ENCODE measurements around the gene ZNF688. TPM values are rescaled to one million over a fixed set of nuclear protein-coding genes. Genes with fewer than 3 reads are reported as not detected.
"Not testable (repeated sequence)": the region's sequence is repeated elsewhere in the genome, so short reads cannot be mapped to it uniquely, and the experiment has no call there.

ZNF688 gene
- total RNA-seq, 1 donor from 2014 or later = 3.6 TPM

DNA sequence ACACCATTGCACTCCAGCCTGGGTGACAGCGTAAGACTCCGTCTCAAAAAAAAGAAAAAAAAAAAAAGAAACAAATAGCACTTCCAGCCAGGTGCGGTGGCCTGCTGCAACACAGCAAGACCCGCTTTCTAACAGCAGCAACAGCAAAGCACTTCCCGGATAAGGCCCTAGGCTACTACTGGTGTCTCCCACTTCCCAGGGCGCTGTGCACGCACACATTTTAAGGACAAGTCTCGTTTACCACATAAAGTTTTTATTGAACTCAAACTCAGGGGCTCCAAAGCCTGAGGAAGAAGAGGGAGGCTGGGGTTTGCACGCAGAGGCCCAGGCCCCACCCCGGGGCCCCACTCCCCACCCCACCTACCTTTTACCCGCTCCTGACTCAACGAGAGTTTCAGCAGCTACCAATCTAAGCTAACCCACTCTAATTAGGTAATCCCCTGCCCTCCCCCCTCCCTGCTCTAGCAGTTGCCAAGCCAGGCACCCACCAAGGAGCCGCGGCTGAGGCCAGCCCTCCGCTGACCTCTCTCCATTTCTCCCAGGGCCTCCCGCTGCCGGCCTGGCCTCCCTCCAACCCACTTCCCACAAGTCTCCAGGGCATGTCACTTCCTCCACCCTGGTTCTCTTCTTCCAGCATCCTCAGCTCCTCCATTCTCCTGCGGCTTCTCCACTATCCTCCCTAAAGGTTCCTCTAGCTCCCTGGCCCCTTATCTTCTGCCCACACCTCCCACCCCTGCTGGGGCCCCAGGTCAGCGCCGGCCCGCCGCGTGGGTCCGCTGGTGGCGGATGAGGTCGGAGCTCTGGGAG, 47.5 kb downstream of the ZNF688 start:
- H2AFZ ChIP-seq (replicated peaks) = no peak overlapping the region
- H3K79me2 ChIP-seq (ENCODE audit: low read depth) = peaks cover 5% of the 10 kb centered on the region
- TF ChIP-seq EZH2phosphoT487 (IDR thresholded peaks at IDR 0.05) = no peak
- TF ChIP-seq, protein P1, sequence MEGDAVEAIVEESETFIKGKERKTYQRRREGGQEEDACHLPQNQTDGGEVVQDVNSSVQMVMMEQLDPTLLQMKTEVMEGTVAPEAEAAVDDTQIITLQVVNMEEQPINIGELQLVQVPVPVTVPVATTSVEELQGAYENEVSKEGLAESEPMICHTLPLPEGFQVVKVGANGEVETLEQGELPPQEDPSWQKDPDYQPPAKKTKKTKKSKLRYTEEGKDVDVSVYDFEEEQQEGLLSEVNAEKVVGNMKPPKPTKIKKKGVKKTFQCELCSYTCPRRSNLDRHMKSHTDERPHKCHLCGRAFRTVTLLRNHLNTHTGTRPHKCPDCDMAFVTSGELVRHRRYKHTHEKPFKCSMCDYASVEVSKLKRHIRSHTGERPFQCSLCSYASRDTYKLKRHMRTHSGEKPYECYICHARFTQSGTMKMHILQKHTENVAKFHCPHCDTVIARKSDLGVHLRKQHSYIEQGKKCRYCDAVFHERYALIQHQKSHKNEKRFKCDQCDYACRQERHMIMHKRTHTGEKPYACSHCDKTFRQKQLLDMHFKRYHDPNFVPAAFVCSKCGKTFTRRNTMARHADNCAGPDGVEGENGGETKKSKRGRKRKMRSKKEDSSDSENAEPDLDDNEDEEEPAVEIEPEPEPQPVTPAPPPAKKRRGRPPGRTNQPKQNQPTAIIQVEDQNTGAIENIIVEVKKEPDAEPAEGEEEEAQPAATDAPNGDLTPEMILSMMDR (IDR thresholded peaks at IDR 0.05) = no peak
- no peak for TF ChIP-seq EZH2 (IDR thresholded peaks at IDR 0.05)
- no peaks in the 10 kb centered on the region for H3K36me3 ChIP-seq
- Mint-ChIP-seq H3K9me3 (no peaks in the 10 kb centered on the region), H3K4me3 (peak overlapping the region; percentile 75), H3K4me1 (peaks cover 17% of the 10 kb centered on the region), H3K27ac (no peak overlapping the region), H3K27me3 (ENCODE audit: insufficient read depth, low read depth) (peaks cover 16% of the 10 kb centered on the region), H3K36me3 (peaks cover 2% of the 10 kb centered on the region)
- H3K4me3 ChIP-seq = no peak overlapping the region
- DNase-seq (ENCODE audit: low spot score) = no peak
- no peak overlapping the region for H3K9ac ChIP-seq
- H3K4me1 ChIP-seq = peaks cover 6% of the 10 kb centered on the region
- no peak overlapping the region for H3K4me2 ChIP-seq
- peaks cover 27% of the 10 kb centered on the region for H3F3A ChIP-seq (ENCODE audit: low read depth)
- H3K9me3 ChIP-seq (ENCODE audit: low read depth) = no peaks in the 10 kb centered on the region
- no peaks in the 10 kb centered on the region for H3K27me3 ChIP-seq
- peaks cover 8% of the 10 kb centered on the region for H4K20me1 ChIP-seq (ENCODE audit: low read depth)
- H3K27ac ChIP-seq = no peak overlapping the region

DNA sequence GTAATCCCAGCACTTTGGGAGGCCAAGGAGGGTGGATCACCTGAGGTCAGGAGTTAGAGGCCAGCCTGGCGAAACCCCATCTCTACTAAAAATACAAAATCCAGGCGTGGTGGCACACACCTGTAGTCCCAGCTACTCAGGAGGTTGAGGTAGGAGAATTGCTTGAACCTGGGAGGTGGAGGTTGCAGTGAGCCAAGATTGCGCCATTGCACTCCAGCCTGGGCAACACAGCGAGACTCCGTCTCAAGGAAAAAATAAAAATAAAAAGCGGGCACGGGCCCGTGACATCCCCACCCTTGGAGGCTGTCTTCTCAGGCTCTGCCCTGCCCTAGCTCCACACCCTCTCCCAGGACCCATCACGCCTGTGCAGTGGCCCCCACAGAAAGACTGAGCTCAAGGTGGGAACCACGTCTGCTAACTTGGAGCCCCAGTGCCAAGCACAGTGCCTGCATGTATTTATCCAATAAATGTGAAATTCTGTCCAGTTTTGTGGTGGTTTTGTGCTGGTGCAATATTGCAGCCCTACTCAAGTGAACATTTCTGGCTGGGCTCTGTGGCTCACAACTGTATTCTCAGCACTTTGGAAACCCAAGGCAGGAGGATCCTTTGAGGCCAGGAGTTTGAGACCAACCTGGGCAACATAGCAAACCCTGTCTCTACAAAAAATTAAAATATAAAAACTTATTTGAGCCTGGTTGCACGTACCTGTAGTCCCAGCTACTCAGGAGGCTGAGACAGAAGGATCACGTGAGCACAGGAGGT, 48.6 kb downstream of the ZNF688 start:
- not testable (repeated sequence) for H3K27ac Mint-ChIP-seq; H3K27me3 ChIP-seq; H4K20me1 ChIP-seq (ENCODE audit: low read depth); H3K4me3 Mint-ChIP-seq; H3K4me1 ChIP-seq; H3K27ac ChIP-seq; H3K4me2 ChIP-seq; H3K79me2 ChIP-seq (ENCODE audit: low read depth); H3K36me3 Mint-ChIP-seq; DNase-seq (ENCODE audit: low spot score); H3K4me3 ChIP-seq; H3K9me3 Mint-ChIP-seq; H3K9ac ChIP-seq; H3K36me3 ChIP-seq; H3K9me3 ChIP-seq (ENCODE audit: low read depth); H2AFZ ChIP-seq (replicated peaks)
- Mint-ChIP-seq H3K4me1 (peaks cover 11% of the 10 kb centered on the region), H3K27me3 (ENCODE audit: insufficient read depth, low read depth) (peaks cover 17% of the 10 kb centered on the region)
- peaks cover 19% of the 10 kb centered on the region for H3F3A ChIP-seq (ENCODE audit: low read depth)

DNA sequence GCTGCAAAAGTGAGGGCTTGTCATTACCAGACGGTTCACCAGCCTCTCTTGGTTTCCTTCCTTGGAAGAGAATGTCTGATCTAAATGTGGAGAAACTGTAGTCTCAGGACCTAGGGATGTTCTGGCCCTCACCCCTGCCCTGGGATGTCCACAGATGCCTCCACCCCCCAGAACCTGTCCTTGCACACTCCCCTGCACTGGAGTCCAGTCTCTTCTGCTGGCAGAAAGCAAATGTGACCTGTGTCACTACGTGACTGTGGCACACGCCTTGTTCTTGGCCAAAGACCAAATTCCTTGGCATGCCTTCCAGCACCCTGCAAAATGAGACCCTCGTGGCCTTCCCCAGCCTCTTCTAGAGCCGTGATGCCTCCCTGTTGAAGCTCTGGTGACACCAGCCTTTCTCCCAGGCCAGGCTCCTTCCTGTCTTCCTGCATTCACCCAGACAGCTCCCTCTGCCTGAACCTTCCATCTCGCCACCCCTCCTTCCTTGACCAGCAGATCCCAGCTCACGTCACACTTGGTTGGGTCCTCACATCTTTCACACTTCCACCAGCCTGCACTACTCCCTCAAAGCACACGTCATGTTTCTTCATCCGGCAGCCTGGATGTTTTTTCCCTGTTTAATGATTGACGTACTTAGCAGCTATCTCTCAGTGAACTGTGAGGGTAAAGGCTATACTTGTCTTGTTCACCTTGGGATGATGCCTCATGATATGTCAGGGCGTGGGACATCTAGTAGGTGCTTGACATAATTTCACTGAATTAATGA, 49.5 kb downstream of the ZNF688 start:
- Histone ChIP-seq H3K79me2 (ENCODE audit: low read depth) (no peaks in the 10 kb centered on the region), H3K9ac (no peak overlapping the region), H4K20me1 (ENCODE audit: low read depth) (peaks cover 8% of the 10 kb centered on the region), H2AFZ (replicated peaks) (no peak overlapping the region), H3K27me3 (no peaks in the 10 kb centered on the region), H3K4me3 (no peak overlapping the region), H3F3A (ENCODE audit: low read depth) (peaks cover 14% of the 10 kb centered on the region), H3K27ac (no peak overlapping the region), H3K9me3 (ENCODE audit: low read depth) (no peaks in the 10 kb centered on the region), H3K4me1 (no peaks in the 10 kb centered on the region), H3K36me3 (no peaks in the 10 kb centered on the region), H3K4me2 (no peak overlapping the region)
- no peak for DNase-seq (ENCODE audit: low spot score)
- Mint-ChIP-seq H3K36me3 (peaks cover 2% of the 10 kb centered on the region), H3K27ac (no peak overlapping the region), H3K4me3 (no peak overlapping the region), H3K27me3 (ENCODE audit: insufficient read depth, low read depth) (peaks cover 12% of the 10 kb centered on the region), H3K4me1 (peaks cover 5% of the 10 kb centered on the region), H3K9me3 (no peaks in the 10 kb centered on the region)
- TF ChIP-seq EZH2 (IDR thresholded peaks at IDR 0.05) = no peak

DNA sequence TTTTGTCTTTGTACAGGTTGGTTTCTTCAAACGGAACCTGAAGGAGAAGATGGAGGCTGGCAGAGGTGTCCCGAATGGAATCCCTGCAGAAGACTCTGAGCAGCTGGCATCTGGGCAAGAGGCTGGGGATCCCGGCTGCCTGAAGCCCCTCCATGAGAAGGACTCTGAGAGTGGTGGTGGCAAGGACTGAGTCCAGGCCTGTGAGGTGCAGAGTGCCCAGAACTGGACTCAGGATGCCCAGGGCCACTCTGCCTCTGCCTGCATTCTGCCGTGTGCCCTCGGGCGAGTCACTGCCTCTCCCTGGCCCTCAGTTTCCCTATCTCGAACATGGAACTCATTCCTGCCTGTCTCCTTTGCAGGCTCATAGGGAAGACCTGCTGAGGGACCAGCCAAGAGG, 50.0 kb downstream of the ZNF688 start:
- Mint-ChIP-seq H3K27ac (no peak overlapping the region), H3K4me3 (no peak overlapping the region)
- no peak overlapping the region for H2AFZ ChIP-seq (replicated peaks)

More for the DNA sequence above, 50.0 kb downstream of the ZNF688 start:
- peaks cover 10% of the 10 kb centered on the region for H3F3A ChIP-seq (ENCODE audit: low read depth)
- DNase-seq (ENCODE audit: low spot score) = no peak
- H3K4me1 ChIP-seq = no peaks in the 10 kb centered on the region
- TF ChIP-seq EZH2 (IDR thresholded peaks at IDR 0.05) (no peak), EZH2phosphoT487 (IDR thresholded peaks at IDR 0.05) (no peak)
- TF ChIP-seq, protein P1 (IDR thresholded peaks at IDR 0.05) = no peak
- H3K27ac ChIP-seq = no peak overlapping the region
- no peaks in the 10 kb centered on the region for H3K36me3 ChIP-seq
- H3K27me3 ChIP-seq = no peaks in the 10 kb centered on the region
- H3K4me3 ChIP-seq = no peak overlapping the region
- H3K4me1 Mint-ChIP-seq = peaks cover 5% of the 10 kb centered on the region
- no peaks in the 10 kb centered on the region for H3K79me2 ChIP-seq (ENCODE audit: low read depth)
- no peak overlapping the region for H3K4me2 ChIP-seq
- H3K36me3 Mint-ChIP-seq = peaks cover 2% of the 10 kb centered on the region
- no peaks in the 10 kb centered on the region for H3K9me3 ChIP-seq (ENCODE audit: low read depth)
- H3K9me3 Mint-ChIP-seq = no peaks in the 10 kb centered on the region
- no peak overlapping the region for H3K9ac ChIP-seq
- H4K20me1 ChIP-seq (ENCODE audit: low read depth) = peaks cover 8% of the 10 kb centered on the region
- H3K27me3 Mint-ChIP-seq (ENCODE audit: insufficient read depth, low read depth) = peaks cover 12% of the 10 kb centered on the region
